SH-SY5Y (cell line): ENCODE data around the gene ABCA12.

Experiments used
- GATA2 ChIP-seq: IDR thresholded peaks from 2 replicates; pipeline ENCODE4 v1.6.1; 2011; ENCODE audit warnings: mild to moderate bottlenecking, low read depth, low read length
- GATA3 ChIP-seq: IDR thresholded peaks from 2 replicates; pipeline ENCODE4 v1.6.1; 2011; ENCODE audit warnings: low read depth, mild to moderate bottlenecking, low read length, moderate library complexity

DNA sequence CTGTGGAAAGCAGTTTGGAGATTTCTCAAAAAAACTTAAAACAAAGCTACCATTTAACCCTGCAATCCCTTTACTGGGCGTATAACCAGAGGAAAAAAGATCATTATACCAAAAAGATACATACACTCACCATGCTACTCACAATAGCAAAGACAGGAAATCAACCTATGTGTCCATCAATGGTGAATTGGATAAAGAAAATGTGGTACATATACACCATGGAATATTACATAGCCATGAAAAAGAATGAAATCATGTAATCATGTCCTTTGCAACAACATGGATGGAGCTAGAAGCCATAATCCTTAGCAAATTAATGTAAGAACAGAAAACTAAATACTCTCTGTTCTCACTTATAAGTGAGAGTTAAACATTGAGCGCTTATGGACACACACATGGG, 18.6 kb downstream of the ABCA12 start:
- TF ChIP-seq GATA2 (no peak), GATA3 (no peak)
